Endometrial microvascular endothelial cells (primary cell): ENCODE results near the gene CHIC2. TPM values are rescaled to one million over a fixed set of nuclear protein-coding genes. Genes with fewer than 3 reads are reported as not detected.
"Not testable (repeated sequence)": the region's sequence is repeated elsewhere in the genome, so short reads cannot be mapped to it uniquely, and the experiment has no call there.

Experiments
- in situ Hi-C: cut with HindIII; loops from 2 replicates; pipeline ENCODE4 v1.10.0; 2017; ENCODE audit warnings: low sequenced_read_pairs, low pct_unique_long_range_greater_than_20kb; ENCODE audit errors: inconsistent ontology term
- total RNA-seq: library from RNA; depleted of rRNA; stranded (reverse); fragments of >200 nt; gene quantifications from one replicate; pipeline ENCODE4 v1.2.3, GENCODE V29; 2015; ENCODE audit errors: inconsistent ontology term

The CHIC2 gene
- total RNA-seq, 1 donor from 2014 or later: 39.5 TPM

GRCh38 chr4:54063737-54064316, 578 bp downstream of the CHIC2 start:
- in situ Hi-C loops: loop anchor here (25.0 kb wide), 1 partner anchor 127 kb away; no protein-coding TSS in a partner anchor

GRCh38 chr4:54063229-54063628, 1.2 kb downstream of the CHIC2 start:
- in situ Hi-C loops: loop anchor here (25.0 kb wide), 1 partner anchor 126 kb away; no protein-coding TSS in a partner anchor

- in situ Hi-C loops: loop anchor here (25.0 kb wide), 1 partner anchor 125 kb away; no protein-coding TSS in a partner anchor
These were observed 2.0 kb downstream of the CHIC2 start for GRCh38 chr4:54062392-54062791.

GRCh38 chr4:54061873-54062272, 2.5 kb downstream of the CHIC2 start:
- in situ Hi-C loops: loop anchor here (25.0 kb wide), 1 partner anchor 125 kb away; no protein-coding TSS in a partner anchor

GRCh38 chr4:54061067-54061466, 3.3 kb downstream of the CHIC2 start:
- in situ Hi-C loops: loop anchor here (25.0 kb wide), 1 partner anchor 124 kb away; no protein-coding TSS in a partner anchor

- in situ Hi-C loops: loop anchor here (25.0 kb wide), 1 partner anchor 123 kb away; no protein-coding TSS in a partner anchor
These were observed 4.3 kb downstream of the CHIC2 start for GRCh38 chr4:54060116-54060515.

GRCh38 chr4:54058171-54058570, 6.2 kb downstream of the CHIC2 start:
- in situ Hi-C loops: loop anchor here (25.0 kb wide), 1 partner anchor 121 kb away; no protein-coding TSS in a partner anchor

- in situ Hi-C loops: loop anchor here (25.0 kb wide), 1 partner anchor 119 kb away; no protein-coding TSS in a partner anchor
These were observed 8.0 kb downstream of the CHIC2 start for GRCh38 chr4:54056360-54056759.

GRCh38 chr4:54055494-54055893, 8.9 kb downstream of the CHIC2 start:
- in situ Hi-C loops: loop anchor here (25.0 kb wide), 1 partner anchor 118 kb away; no protein-coding TSS in a partner anchor

- in situ Hi-C loops: loop anchor here (25.0 kb wide), 1 partner anchor 117 kb away; no protein-coding TSS in a partner anchor
These were observed 9.9 kb downstream of the CHIC2 start for GRCh38 chr4:54054501-54054900.

GRCh38 chr4:54053322-54053721, 11.1 kb downstream of the CHIC2 start:
- in situ Hi-C loops: loop anchor here (25.0 kb wide), 1 partner anchor 116 kb away; no protein-coding TSS in a partner anchor

GRCh38 chr4:54050214-54050904, 14.0 kb downstream of the CHIC2 start:
- in situ Hi-C loops: loop anchor here (25.0 kb wide), 1 partner anchor 113 kb away; no protein-coding TSS in a partner anchor

GRCh38 chr4:54043630-54044029, 20.8 kb downstream of the CHIC2 start:
- in situ Hi-C loops: not testable (repeated sequence)

- in situ Hi-C loops: no loop called here
These were observed 22.5 kb downstream of the CHIC2 start for GRCh38 chr4:54041933-54042332.

GRCh38 chr4:54041100-54041499, 23.3 kb downstream of the CHIC2 start:
- in situ Hi-C loops: no loop called here

- in situ Hi-C loops: no loop called here
These were observed 26.3 kb downstream of the CHIC2 start for GRCh38 chr4:54038056-54038455.

- in situ Hi-C loops: no loop called here
These were observed 28.2 kb downstream of the CHIC2 start for GRCh38 chr4:54036184-54036583.

GRCh38 chr4:54032558-54033135, 31.8 kb downstream of the CHIC2 start:
- in situ Hi-C loops: no loop called here

- in situ Hi-C loops: no loop called here
These were observed 37.1 kb downstream of the CHIC2 start for GRCh38 chr4:54027311-54027710.
